Esophagus muscularis mucosa (tissue), 4 donors: ENCODE measurements around the gene PEX11G.

Experiments used
- CTCF ChIP-seq, 3 experiments: fragments of 200-600 bp in 2 of 3; fragments of 450-650 bp in 1 of 3; sonication (generic) in 2 of 3; IDR thresholded peaks; one replicate each; pipeline ENCODE4 v1.5.1; 2017 to 2019; ENCODE audit warnings: antibody characterized with exemption in 3 of 3, mild to moderate bottlenecking in 2 of 3, moderate library complexity in 1 of 3
- EP300 ChIP-seq: sonication (generic); formaldehyde crosslinking; IDR thresholded peaks from one replicate; pipeline ENCODE4 v1.6.1; 2017; ENCODE audit warnings: antibody characterized with exemption
- POLR2A ChIP-seq: fragments of 450-650 bp; IDR thresholded peaks from one replicate; pipeline ENCODE4 v1.6.1; 2017; ENCODE audit warnings: antibody characterized with exemption, moderate library complexity, mild to moderate bottlenecking, low read depth

- TF ChIP-seq CTCF (IDR thresholded peaks at IDR 0.05) (no peak), EP300 (no peak), POLR2A (no peak)
Measured at GRCh38 chr19:7454998-7455397, 33.8 kb downstream of the PEX11G start.
